Thoracic aorta (tissue), 2 donors: Measurements from ENCODE around the gene PRKD2. TPM values are rescaled to one million over a fixed set of nuclear protein-coding genes. Genes with fewer than 3 reads are reported as not detected.

ENCODE experiments used
- ATAC-seq: fragments of 150-250 bp; one replicate; pipeline ENCODE4 v1.8.0; 2017; ENCODE audit warnings: low read depth; ENCODE audit not compliant: insufficient number of reproducible peaks, low FRiP score
- DNase-seq: peaks from one replicate; pipeline ENCODE4 v3.0.0-alpha.2; 2020; ENCODE audit warnings: low spot score
- H3K27ac ChIP-seq, 2 donors: fragments of 200-600 bp; sonication (generic); 1 replicate in 1 of 2; 2 replicates in 1 of 2; pipeline ENCODE4 v1.5.1; 2016; ENCODE audit warnings: mild to moderate bottlenecking in 2 of 2, moderate library complexity in 2 of 2
- H3K27me3 ChIP-seq: fragments of 200-600 bp; sonication (generic); replicated peaks from 2 replicates; pipeline ENCODE4 v1.6.0; 2016; ENCODE audit warnings: mild to moderate bottlenecking; ENCODE audit not compliant: insufficient read depth
- H3K36me3 ChIP-seq: fragments of 200-600 bp; sonication (generic); one replicate; pipeline ENCODE4 v1.5.1; 2016
- H3K4me1 ChIP-seq, 2 donors: fragments of 200-600 bp; sonication (generic); 1 replicate in 1 of 2; 2 replicates in 1 of 2; pipeline versions ENCODE4 v1.5.1 to v1.6.0; 2016; ENCODE audit warnings: low read depth in 2 of 2, mild to moderate bottlenecking in 1 of 2; ENCODE audit not compliant: control insufficient read depth in 1 of 2
- H3K4me3 ChIP-seq: fragments of 200-600 bp; sonication (generic); 2 replicates; pipeline ENCODE4 v1.5.1; 2016; ENCODE audit warnings: mild to moderate bottlenecking
- H3K9me3 ChIP-seq: fragments of 200-600 bp; sonication (generic); 2 replicates; pipeline ENCODE4 v1.5.1; 2016
- CTCF ChIP-seq: fragments of 200-600 bp; sonication (generic); IDR thresholded peaks from one replicate; pipeline ENCODE4 v1.5.1; 2019; ENCODE audit warnings: antibody characterized with exemption
- total RNA-seq, 2 donors: library from RNA; depleted of rRNA; stranded (reverse); fragments of >200 nt; gene quantifications; one replicate each; pipeline versions ENCODE4 v1.1.0 to v1.2.3, GENCODE V29; 2016

Gene PRKD2
- total RNA-seq, 2 donors from 2014 or later, result 21.4 to 53.6 TPM

GRCh38 chr19:46745521-46746280, 28.8 kb upstream of the PRKD2 start, which contains the start of gene FKRP:
Gene FKRP (plus strand): TSS chr19:46746057. CDS start chr19:46755451, 9,394 bp downstream.
- TF ChIP-seq CTCF, result no peak
- Histone ChIP-seq H3K9me3 (no peaks in the 10 kb centered on the region), H3K4me3 (peak within 1 kb of the TSS; percentile 86), H3K36me3 (no peaks in the 10 kb centered on the region), H3K27ac (peak within 1 kb of the TSS; percentile 61 to 75), H3K27me3 (no peaks in the 10 kb centered on the region), H3K4me1 (peaks cover 22 to 36% of the 10 kb centered on the region in 2 donors)
- no peak for ATAC-seq
- DNase-seq, result no peak

- Histone ChIP-seq H3K4me1 (peaks cover 22 to 42% of the 10 kb centered on the region in 2 donors), H3K36me3 (no peaks in the 10 kb centered on the region), H3K9me3 (no peaks in the 10 kb centered on the region), H3K27me3 (no peaks in the 10 kb centered on the region), H3K4me3 (peak overlapping the region; percentile 86), H3K27ac (no peak overlapping the region)
- no peak for DNase-seq
- no peak for ATAC-seq
- no peak for TF ChIP-seq CTCF
These were observed 28.1 kb upstream of the PRKD2 start for GRCh38 chr19:46745030-46745429.

- Histone ChIP-seq H3K9me3 (no peaks in the 10 kb centered on the region), H3K4me3 (no peak overlapping the region), H3K27me3 (no peaks in the 10 kb centered on the region), H3K4me1 (peaks cover 28 to 51% of the 10 kb centered on the region in 2 donors), H3K27ac (no peak overlapping the region), H3K36me3 (no peaks in the 10 kb centered on the region)
- DNase-seq, result no peak
- TF ChIP-seq CTCF, result no peak
- no peak for ATAC-seq
These were observed 27.2 kb upstream of the PRKD2 start for GRCh38 chr19:46744005-46744691.

- no peak overlapping the region for H3K27ac ChIP-seq
- H3K27me3 ChIP-seq, result no peaks in the 10 kb centered on the region
- H3K36me3 ChIP-seq, result no peaks in the 10 kb centered on the region
- peaks cover 28 to 63% of the 10 kb centered on the region in 2 donors for H3K4me1 ChIP-seq
- ATAC-seq (no peak), DNase-seq (no peak)
- H3K4me3 ChIP-seq, result no peak overlapping the region
- TF ChIP-seq CTCF, result no peak
- no peaks in the 10 kb centered on the region for H3K9me3 ChIP-seq
These were observed 26.1 kb upstream of the PRKD2 start for GRCh38 chr19:46742926-46743480.

GRCh38 chr19:46741447-46741846, 24.5 kb upstream of the PRKD2 start:
- TF ChIP-seq CTCF, result no peak
- no peak for DNase-seq
- Histone ChIP-seq H3K4me1 (peaks cover 22 to 62% of the 10 kb centered on the region in 2 donors), H3K4me3 (no peak overlapping the region), H3K27ac (no peak overlapping the region), H3K36me3 (no peaks in the 10 kb centered on the region), H3K9me3 (no peaks in the 10 kb centered on the region), H3K27me3 (no peaks in the 10 kb centered on the region)
- no peak for ATAC-seq
